ENCODE data around the gene RNF13. TPM values are rescaled to one million over a fixed set of nuclear protein-coding genes. Genes with fewer than 3 reads are reported as not detected.
"Not testable (repeated sequence)": the region's sequence is repeated elsewhere in the genome, so short reads cannot be mapped to it uniquely, and the experiment has no call there.

RNF13 gene
- total RNA-seq, 1 donor from 2014 or later = 97.7 TPM

DNA sequence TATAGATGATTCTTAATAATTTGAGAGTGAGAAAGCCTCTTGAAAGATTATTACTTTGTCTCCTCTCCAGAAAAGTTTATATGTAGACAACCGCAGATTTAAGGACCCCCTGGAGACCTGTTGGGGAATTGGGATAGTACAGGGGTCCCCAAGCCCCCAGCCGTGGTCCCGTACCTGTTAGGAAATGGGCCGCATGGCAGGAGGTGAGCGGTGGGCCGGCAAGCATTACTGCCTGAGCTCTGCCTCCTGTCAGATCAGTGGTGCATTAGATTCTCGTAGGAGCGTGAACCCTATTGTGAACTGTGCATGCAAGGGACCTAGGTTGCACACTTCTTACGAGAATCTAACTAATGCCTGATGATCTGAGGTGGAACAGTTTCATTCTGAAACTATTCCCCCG is 79.4 kb downstream of the RNF13 start:
- no peak for DNase-seq (ENCODE audit: low spot score)

DNA sequence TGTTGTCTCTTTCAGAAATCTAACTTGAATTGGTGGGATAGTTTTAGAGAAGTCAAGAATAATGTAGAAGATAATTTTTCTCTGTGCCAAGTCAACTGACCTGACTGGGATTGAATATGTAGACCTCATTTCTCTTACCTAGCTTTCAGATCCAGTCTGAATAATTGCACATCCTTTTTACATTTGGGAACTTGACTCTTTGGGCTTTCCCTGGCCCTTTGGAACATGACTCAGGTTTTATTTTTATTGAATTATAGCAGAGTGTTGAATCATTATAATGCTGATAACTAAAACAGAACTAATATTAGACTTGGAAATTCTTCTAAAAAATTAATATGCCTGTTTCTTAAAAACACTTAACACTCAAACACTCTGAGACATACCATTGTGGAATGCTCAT is 81.2 kb downstream of the RNF13 start:
- DNase-seq (ENCODE audit: low spot score) = no peak

GRCh38 chr3:149895339-149895738 is 82.3 kb downstream of the RNF13 start:
- DNase-seq (ENCODE audit: low spot score) = no peak

DNA sequence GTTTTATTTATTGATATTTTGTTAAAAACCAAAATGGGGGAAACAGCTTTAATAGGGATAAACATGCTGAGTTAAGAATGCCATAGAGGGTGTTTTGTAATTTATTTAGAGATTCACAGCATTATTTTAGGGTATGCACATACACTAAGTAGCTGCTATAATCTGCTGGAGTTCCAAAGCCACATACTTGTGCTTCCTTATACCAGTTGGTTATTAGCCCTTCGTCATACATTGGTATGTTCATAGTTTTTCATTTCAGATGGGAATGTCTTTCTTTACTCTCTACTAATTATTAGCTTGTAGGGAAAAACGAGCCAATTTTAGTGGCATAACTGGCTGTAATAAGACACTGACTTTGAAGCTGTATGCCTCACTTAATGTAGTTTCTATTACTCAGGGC is 82.8 kb downstream of the RNF13 start:
- DNase-seq (ENCODE audit: low spot score) = no peak

DNA sequence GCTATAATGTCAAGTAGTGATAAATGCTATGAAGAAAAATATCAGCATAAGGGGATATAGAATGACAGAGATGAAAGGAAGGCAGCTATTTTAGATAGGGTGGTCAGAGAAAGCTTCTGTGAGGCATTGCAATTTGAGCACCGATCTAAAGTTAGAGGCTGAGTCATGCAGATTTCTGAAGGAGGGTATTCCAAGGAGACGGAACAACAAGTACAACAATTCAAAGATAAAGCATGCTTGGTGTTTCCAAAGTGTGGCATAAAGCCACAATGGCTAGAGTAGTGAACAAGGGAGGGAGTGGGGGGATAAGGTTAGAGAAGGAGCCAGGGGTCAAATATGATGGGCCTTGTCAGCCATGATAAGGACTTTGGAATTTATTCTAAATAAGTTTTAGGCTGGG is 85.8 kb downstream of the RNF13 start:
- no peak for DNase-seq (ENCODE audit: low spot score)

DNA sequence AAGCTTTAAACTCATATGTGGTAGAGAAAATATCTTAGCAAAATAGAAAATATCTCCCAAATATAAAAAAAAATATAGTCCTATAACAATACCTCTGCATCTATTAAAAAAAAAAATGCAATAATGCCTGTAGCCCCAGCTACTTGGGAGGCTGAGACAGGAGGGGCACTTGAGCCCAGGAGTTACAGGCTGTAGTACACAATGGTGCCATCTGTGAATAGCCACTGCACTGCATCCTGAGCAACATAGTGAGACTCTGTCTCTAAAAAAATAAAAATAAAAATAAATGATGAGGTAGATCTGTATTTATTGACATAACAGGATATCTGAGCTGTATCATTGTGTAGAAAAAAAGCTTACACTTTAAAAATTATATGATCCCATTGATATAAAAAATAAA is 87.3 kb downstream of the RNF13 start:
- DNase-seq (ENCODE audit: low spot score) = no peak

GRCh38 chr3:149901770-149902169 is 88.8 kb downstream of the RNF13 start:
- DNase-seq (ENCODE audit: low spot score) = no peak

DNA sequence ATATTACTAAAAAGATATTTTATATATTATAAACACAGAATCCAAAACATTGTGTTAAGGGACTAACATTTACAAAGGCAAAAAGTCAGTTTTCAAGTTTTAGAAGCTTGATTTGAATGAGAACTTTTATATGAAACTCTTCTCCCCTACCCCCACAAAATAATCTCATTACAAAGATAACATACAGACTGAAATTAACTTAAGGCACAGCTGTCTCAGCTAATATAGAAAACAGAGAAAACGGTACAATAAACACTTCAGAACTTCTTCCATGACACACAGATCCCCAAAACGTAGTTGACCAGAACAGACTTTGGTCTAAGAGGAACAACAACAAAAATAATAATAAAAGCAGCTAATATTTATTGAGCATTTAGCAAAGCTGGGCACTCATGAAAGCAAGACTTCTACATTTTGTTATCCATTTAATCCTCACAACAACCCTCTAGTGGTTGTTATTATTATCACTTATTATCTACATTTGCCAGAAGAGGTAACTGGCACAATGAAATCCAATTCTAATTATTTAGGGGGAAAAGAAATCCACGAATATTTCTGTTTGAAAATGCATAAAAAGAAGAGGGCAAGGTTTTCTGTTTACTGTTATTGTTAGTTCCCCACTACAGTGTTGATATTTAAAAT is 89.6 kb downstream of the RNF13 start:
- DNase-seq (ENCODE audit: low spot score) = no peak

- DNase-seq (ENCODE audit: low spot score) = no peak
Observed at GRCh38 chr3:149906036-149906435, 93.0 kb downstream of the RNF13 start.

GRCh38 chr3:149908424-149908957 is 95.5 kb downstream of the RNF13 start:
- DNase-seq (ENCODE audit: low spot score) = no peak

DNA sequence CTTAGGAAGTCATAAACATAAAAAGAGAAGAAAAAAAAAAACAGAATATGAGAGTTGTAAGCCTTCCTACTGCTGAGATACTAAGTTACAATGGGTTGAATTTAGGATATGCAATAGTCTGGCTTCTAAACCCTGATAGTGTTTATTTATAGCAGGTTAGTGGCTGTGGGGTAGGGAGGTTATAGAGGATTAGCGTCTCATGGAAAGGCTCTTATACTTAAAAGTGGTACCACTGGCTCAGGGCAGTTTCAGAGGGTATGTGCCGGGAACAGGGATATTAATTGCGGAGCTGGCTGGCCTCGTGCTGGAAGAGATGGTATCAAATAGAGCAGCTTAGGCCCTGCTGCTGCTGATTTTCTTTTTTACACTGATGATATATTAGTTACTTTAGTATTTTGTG is 96.9 kb downstream of the RNF13 start:
- DNase-seq (ENCODE audit: low spot score) = no peak

DNA sequence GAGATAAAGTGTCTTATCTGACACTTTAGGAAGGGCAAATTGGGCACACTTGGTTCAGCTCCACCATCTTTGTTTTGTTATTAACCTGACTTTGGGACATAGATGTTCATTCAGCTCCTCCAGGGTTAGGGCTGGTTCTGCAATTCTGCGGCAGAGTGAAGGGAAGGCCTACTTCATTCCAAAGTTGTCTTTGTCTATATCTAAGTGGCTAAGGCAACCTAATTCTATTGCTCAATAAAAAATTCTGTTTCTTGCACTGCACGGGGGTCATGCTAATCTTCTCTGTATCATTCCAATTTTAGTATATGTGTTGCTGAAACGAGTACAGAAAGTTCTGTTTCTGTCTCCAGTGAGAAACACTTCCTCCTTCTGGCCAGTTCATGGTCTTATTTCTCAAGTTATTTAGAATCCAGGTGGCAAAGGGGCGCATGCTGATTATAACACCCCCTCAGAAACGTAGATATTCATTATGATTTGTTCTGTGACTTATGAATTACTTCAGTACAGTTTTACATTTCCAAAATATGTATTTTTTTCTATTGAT is 104.2 kb downstream of the RNF13 start:
- DNase-seq (ENCODE audit: low spot score) = no peak

DNA sequence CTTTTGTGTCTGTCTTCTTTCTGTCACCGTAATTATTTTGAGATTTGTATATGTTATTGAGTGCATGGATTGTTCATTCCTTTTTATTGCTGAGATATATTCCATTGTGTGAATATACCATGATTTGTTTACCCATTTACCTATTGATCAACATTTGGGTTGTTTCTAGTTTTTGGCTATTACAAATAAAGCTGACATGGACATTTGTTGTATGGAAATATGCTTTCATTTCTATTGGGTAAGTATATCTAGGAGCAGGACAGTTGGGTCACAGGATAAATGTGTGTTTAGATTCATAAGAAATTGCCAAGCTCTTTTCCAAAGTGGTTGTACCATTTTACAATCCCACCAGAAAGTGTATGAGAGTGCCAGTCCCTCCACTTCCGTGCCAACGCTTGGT is 106.5 kb downstream of the RNF13 start:
- no peak for DNase-seq (ENCODE audit: low spot score)

DNA sequence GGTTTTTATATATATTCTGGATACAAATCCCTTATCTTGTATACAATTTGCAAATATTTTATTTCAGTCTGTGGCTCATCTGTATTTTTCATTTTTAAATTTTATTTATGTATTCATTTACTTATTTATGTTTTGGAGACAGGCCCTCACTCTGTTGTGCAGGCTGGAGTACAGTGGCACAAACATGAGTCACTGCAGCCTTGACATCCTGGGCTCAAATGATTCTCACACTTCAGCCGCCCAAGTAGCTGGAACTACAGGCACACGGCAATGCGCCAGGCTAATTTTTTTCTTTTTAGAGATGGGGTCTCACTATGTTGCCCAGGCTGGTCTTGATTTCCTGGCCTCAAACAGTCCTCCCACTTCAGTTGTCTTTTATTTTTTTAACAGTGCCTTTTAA is 107.1 kb downstream of the RNF13 start:
- DNase-seq (ENCODE audit: low spot score) = no peak

GRCh38 chr3:149933008-149933407 is 120.0 kb downstream of the RNF13 start:
- DNase-seq (ENCODE audit: low spot score) = no peak

GRCh38 chr3:149933858-149934257 is 120.8 kb downstream of the RNF13 start:
- no peak for DNase-seq (ENCODE audit: low spot score)

DNA sequence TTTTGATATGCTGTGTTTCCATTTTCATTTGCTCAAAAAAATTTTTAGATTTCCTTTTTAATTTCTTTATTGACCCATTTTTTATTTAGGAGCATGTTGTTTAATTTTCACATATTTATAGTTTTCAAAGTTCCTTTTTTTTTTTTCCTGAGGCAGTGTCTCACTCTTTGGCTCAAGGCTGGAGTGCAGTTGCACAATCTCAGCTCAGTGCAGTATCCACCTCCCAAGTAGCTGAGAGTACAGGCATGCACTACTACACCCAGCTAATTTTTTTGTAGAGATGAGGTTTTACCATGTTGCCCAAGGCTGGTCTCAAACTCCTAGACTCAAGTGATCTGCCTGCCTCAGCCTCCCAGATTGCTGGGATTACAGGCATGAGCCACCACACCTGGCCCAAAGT is 121.5 kb downstream of the RNF13 start:
- DNase-seq (ENCODE audit: low spot score) = no peak

- DNase-seq (ENCODE audit: low spot score) = no peak
Observed at GRCh38 chr3:149936812-149937230, 123.8 kb downstream of the RNF13 start.

GRCh38 chr3:149938392-149939055 is 125.5 kb downstream of the RNF13 start:
- DNase-seq (ENCODE audit: low spot score) = not testable (repeated sequence)

DNA sequence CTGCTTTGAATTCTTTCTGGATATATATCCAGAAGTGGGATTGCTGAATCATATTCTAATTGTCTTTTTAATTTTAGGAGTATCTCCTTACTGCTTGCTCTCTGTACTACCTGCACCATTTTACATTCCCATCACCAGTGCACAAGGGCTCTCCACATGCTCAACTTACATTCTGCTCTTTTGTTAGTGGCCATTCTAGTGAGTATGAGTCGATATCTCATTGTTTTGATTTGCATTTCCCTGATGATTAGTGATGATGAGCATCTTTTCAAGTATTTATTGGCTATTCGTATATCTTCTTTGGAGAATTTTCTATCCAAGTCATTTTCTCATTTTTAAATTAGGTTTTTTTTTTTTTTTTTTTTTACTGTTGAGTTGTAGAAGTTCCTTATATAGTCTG is 128.2 kb downstream of the RNF13 start:
- DNase-seq (ENCODE audit: low spot score) = no peak

- no peak for DNase-seq (ENCODE audit: low spot score)
Observed at GRCh38 chr3:149941946-149942345, 128.9 kb downstream of the RNF13 start.

GRCh38 chr3:149942409-149942808 is 129.4 kb downstream of the RNF13 start:
- DNase-seq (ENCODE audit: low spot score) = no peak

- DNase-seq (ENCODE audit: low spot score) = not testable (repeated sequence)
Observed at GRCh38 chr3:149943966-149944365, 131.0 kb downstream of the RNF13 start.

All from mesenteric fat pad (tissue), 1 donor.